Loucy (cell line): Measurements from ENCODE around the gene DOC2A.

Experiments
- H2AFZ ChIP-seq: fragments of 200-600 bp; sonication (generic); 2 replicates; pipeline ENCODE4 v1.6.0; 2016; ENCODE audit warnings: antibody characterized with exemption, mild to moderate bottlenecking, low read length, moderate library complexity
- H3F3A ChIP-seq: fragments of 200-600 bp; 2 replicates; pipeline ENCODE4 v1.6.0; 2016; ENCODE audit warnings: antibody characterized with exemption, low read depth, mild to moderate bottlenecking
- H3K27me3 ChIP-seq: fragments of 200-600 bp; sonication (generic); 2 replicates; pipeline ENCODE4 v1.6.1; 2014; ENCODE audit warnings: low read length, mild to moderate bottlenecking; ENCODE audit not compliant: insufficient read depth, poor library complexity, severe bottlenecking
- H3K36me3 ChIP-seq: fragments of 200-600 bp; sonication (generic); 2 replicates; pipeline ENCODE4 v1.6.1; 2016; ENCODE audit warnings: low read length; ENCODE audit not compliant: insufficient read depth
- H3K4me1 ChIP-seq: fragments of 200-600 bp; sonication (generic); 2 replicates; pipeline ENCODE4 v1.5.1; 2014; ENCODE audit warnings: low read length, mild to moderate bottlenecking; ENCODE audit not compliant: insufficient read depth, poor library complexity, severe bottlenecking
- H3K4me2 ChIP-seq: fragments of 200-600 bp; sonication (generic); 2 replicates; pipeline ENCODE4 v1.6.0; 2014; ENCODE audit warnings: antibody characterized with exemption, low read length, low read depth, mild to moderate bottlenecking; ENCODE audit not compliant: poor library complexity, severe bottlenecking
- H3K4me3 ChIP-seq: fragments of 200-600 bp; sonication (generic); 2 replicates; pipeline ENCODE4 v1.5.1; 2014; ENCODE audit warnings: low read length, mild to moderate bottlenecking, mixed read lengths; ENCODE audit not compliant: poor library complexity, severe bottlenecking
- H3K79me2 ChIP-seq: fragments of 200-600 bp; sonication (generic); 2 replicates; pipeline ENCODE4 v1.6.1; 2014; ENCODE audit warnings: low read length; ENCODE audit not compliant: insufficient read depth
- H3K9ac ChIP-seq: fragments of 200-600 bp; sonication (generic); 2 replicates; pipeline ENCODE4 v1.6.0; 2014; ENCODE audit warnings: mild to moderate bottlenecking, low read depth, low read length, moderate library complexity; ENCODE audit not compliant: poor library complexity, severe bottlenecking
- H3K9me2 ChIP-seq: fragments of 200-600 bp; sonication (generic); replicated peaks from 2 replicates; pipeline ENCODE4 v1.6.1; 2016; ENCODE audit warnings: low read depth, low read length, mixed read lengths
- H3K9me3 ChIP-seq: fragments of 200-600 bp; sonication (generic); 2 replicates; pipeline ENCODE4 v1.6.1; 2014; ENCODE audit warnings: mild to moderate bottlenecking, antibody characterized with exemption, low read length, low read depth; ENCODE audit not compliant: insufficient read depth
- H4K20me1 ChIP-seq: fragments of 200-600 bp; sonication (generic); 2 replicates; pipeline ENCODE4 v1.6.0; 2014; ENCODE audit warnings: antibody characterized with exemption, low read length, mild to moderate bottlenecking; ENCODE audit not compliant: insufficient read depth, poor library complexity, severe bottlenecking
- CTCF ChIP-seq: fragments of 200-600 bp; sonication (generic); conservative IDR thresholded peaks from 2 replicates; pipeline ENCODE4 v1.5.1; 2014; ENCODE audit warnings: mild to moderate bottlenecking, antibody characterized with exemption, low read length
- EZH2phosphoT487 ChIP-seq: fragments of 200-600 bp; IDR thresholded peaks from 2 replicates; pipeline ENCODE4 v1.6.1; 2018; ENCODE audit warnings: antibody characterized with exemption, mild to moderate bottlenecking, moderate library complexity, borderline replicate concordance

Gene DOC2A

DNA sequence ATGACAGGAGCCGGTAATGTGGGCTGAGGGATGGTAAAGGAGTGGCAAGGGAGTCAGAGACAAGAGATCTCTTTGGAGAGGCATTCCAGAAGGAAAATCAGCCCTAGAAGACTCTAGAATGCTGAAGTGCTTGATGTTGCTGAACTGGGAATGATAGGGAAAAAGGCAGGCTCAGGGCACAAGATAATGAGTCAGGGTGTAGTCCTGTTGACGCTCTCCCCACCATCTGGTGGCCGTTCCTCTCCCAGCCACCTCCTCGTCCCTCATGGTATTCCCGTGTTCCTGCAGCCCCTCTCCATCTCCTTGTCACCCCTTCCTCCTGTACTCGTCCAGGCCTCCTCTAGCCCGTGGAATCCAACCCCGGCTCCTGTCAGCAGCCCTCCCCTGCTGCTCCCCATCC is 43.6 kb upstream of the DOC2A start:
- peaks cover 20% of the 10 kb centered on the region for H3K4me1 ChIP-seq
- H3K9me2 ChIP-seq: no peaks in the 10 kb centered on the region
- peak overlapping the region; percentile 68 for H3K4me2 ChIP-seq
- no peaks in the 10 kb centered on the region for H3K27me3 ChIP-seq
- no peaks in the 10 kb centered on the region for H3K36me3 ChIP-seq
- H3K9ac ChIP-seq: peak overlapping the region; percentile 9
- peak overlapping the region; percentile 53 for H3K4me3 ChIP-seq
- TF ChIP-seq EZH2phosphoT487: no peak
- TF ChIP-seq CTCF: no peak
- H3F3A ChIP-seq: no peaks in the 10 kb centered on the region
- no peaks in the 10 kb centered on the region for H3K9me3 ChIP-seq
- H4K20me1 ChIP-seq: no peaks in the 10 kb centered on the region
- H2AFZ ChIP-seq: peak overlapping the region; percentile 63; the same call in 1 of the 2 replicates
- peaks cover 19% of the 10 kb centered on the region for H3K79me2 ChIP-seq

DNA sequence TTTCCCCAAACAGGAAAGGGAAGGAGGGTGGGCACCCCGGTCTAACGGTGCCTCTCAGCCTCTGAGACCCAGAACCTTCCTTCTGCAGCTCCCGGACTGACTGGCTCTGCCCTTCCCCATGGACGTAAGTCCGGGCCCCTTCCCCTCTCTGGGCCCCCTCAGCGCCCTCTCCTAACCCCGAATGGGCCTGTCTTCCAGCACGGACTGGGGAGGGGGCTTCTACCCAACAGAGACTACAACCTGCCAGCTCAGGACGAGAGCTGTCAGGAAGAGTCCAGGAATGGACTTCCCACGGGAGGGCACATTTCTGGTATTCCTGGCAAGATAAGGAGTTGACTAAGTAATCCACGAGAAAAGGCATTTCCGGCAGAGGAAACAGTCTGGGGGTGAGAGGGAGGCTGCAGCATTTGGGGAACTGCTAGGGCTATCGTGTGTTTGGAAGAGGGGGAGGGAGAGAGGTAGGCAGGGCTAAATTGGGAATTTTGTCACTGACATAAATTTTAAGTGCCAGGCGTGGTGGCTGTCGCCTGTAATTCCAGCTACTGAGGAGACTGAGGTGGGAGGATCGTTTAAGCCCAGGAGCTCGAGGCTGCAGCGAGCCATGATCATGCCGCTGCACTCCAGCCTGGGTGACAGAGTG is 42.7 kb upstream of the DOC2A start:
- H3K4me2 ChIP-seq: peak overlapping the region; percentile 99
- no peak for TF ChIP-seq EZH2phosphoT487
- TF ChIP-seq CTCF: no peak
- peaks cover 19% of the 10 kb centered on the region for H3K79me2 ChIP-seq
- no peaks in the 10 kb centered on the region for H3K36me3 ChIP-seq
- H3K9me2 ChIP-seq: no peaks in the 10 kb centered on the region
- H3K4me3 ChIP-seq: peak overlapping the region; percentile 88
- no peaks in the 10 kb centered on the region for H3F3A ChIP-seq
- peak overlapping the region; percentile 85 for H2AFZ ChIP-seq
- no peaks in the 10 kb centered on the region for H4K20me1 ChIP-seq
- no peaks in the 10 kb centered on the region for H3K9me3 ChIP-seq
- H3K9ac ChIP-seq: peak overlapping the region; percentile 88
- H3K27me3 ChIP-seq: no peaks in the 10 kb centered on the region
- peaks cover 20% of the 10 kb centered on the region for H3K4me1 ChIP-seq

DNA sequence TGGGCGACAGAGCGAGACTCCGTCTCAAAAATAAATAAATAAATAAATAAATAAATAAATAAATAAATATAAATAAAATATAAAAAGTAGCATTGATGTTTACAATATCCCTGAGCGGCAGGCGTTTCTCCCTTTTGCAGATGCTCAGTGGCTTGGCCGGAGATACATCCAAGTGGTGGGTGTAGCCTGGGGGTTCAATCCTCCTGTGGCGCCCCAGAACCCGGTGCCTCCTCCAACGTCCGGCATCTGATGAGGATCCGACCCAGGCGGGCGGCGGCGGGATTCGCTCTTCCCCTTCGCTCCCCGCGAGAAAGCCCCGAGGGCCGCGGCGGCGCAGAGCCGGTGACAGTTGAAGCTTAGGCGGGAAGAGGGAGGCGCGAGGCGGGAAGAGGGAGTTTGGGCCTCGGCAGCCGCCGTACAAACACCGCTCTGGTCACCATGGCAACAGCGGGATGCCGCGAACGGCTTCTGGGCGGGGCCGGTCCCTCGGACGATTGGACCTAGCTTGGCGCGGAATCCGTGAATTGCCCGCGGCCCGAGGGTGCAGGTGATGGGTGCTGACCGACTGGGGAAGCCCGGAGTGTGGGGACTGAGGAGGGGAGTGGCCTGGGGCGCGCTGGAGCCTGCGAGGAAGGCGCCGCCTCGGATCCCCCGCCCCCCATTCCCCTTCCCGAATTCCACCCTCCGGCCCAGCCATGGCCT is 42.0 kb upstream of the DOC2A start:
- no peaks in the 10 kb centered on the region for H3F3A ChIP-seq
- no peaks in the 10 kb centered on the region for H3K9me3 ChIP-seq
- H3K79me2 ChIP-seq: peaks cover 19% of the 10 kb centered on the region
- H3K4me2 ChIP-seq: peak overlapping the region; percentile 99
- peak overlapping the region; percentile 85 for H2AFZ ChIP-seq
- peak overlapping the region; percentile 88 for H3K9ac ChIP-seq
- H3K4me1 ChIP-seq: peaks cover 20% of the 10 kb centered on the region
- no peaks in the 10 kb centered on the region for H4K20me1 ChIP-seq
- no peaks in the 10 kb centered on the region for H3K9me2 ChIP-seq
- no peaks in the 10 kb centered on the region for H3K36me3 ChIP-seq
- H3K4me3 ChIP-seq: peak overlapping the region; percentile 88
- no peak for TF ChIP-seq CTCF
- no peak for TF ChIP-seq EZH2phosphoT487
- H3K27me3 ChIP-seq: no peaks in the 10 kb centered on the region
